Heart left ventricle (tissue), 13 donors: ENCODE measurements around the gene RTL5.

Experiments used
- CTCF ChIP-seq, 12 donors: fragments of 200-600 bp; sonication (generic) in 4 of 12; IDR thresholded peaks; one replicate each; pipeline versions ENCODE4 v1.5.0 to v1.8.0; 2018 to 2022; ENCODE audit warnings: antibody characterized with exemption in 12 of 12, mild to moderate bottlenecking in 5 of 12
- POLR2A ChIP-seq, 2 donors: fragments of 450-650 bp; IDR thresholded peaks; one replicate each; pipeline ENCODE4 v1.6.1; 2017; ENCODE audit warnings: antibody characterized with exemption in 2 of 2, mild to moderate bottlenecking in 2 of 2, moderate library complexity in 2 of 2
- donor health status: ischemic (EF 13 %, LVEDD 7.1; RV severe dilation, severe dysfunction).
- donor health status: DM: no; HTN: yes; CAD: no.
- donor health status: DM: no; HTN: no; CAD: no.
- donor health status: ischemic (EF 25% LVEDD 6.9; RV normal size, moderate dysfunction).
- donor health status: ischemic (EF 25% LVEDD 5.7; RV mildly dilated, moderate dysfunction).
- donor health status: ischemic (EF 35%, LVEDD 5.7; RV mildly dilated, moderate dysfunction).
- donor health status: nonischemic (EF 11% LVEDD 7.7; RV severe dilation, severe dysfunction).
- donor health status: DM: yes; HTN: yes; CAD: no.
- donor health status: PGD.
- donor health status: ischemic (EF 29% LVEDD 5.4; RV normal size, mild dysfunction).
- donor health status: nonischemic (EF 23%, LVEDD 6.1; RV moderate dilation, normal function).

DNA sequence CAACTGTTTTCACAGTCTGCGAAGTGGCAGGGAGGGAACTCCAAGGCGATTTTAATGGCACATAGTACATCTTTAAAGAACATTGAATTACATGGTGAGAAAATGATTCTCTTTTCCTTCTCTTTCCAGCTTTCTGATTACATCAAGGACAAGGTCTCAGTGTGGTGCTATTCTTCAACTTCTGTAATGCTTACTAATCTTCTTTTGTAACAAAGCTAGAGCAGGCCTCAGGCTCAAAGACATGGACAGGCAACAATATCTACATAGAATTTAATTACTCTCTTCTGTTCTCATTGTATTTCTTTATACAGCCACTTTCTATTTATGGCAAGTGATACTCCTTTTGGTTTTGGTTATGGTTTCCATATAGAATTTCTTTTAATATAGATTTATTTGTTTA lies 48.4 kb downstream of the RTL5 start:
- TF ChIP-seq CTCF (IDR thresholded peaks at IDR 0.05) (no peak), POLR2A (IDR thresholded peaks at IDR 0.05) (no peak)
